Osteocyte (in vitro differentiated cells): Measurements from ENCODE around the gene SCGB1A1. TPM values are rescaled to one million over a fixed set of nuclear protein-coding genes. Genes with fewer than 3 reads are reported as not detected.

Experiments used
- DNase-seq: peaks from one replicate; pipeline ENCODE4 v3.0.0; 2021; ENCODE audit warnings: mixed read lengths; ENCODE audit not compliant: unreplicated experiment; ENCODE audit errors: extremely low spot score
- H3K27ac Mint-ChIP-seq: one replicate; pipeline ENCODE4 v1.8.0; 2021; ENCODE audit warnings: mild to moderate bottlenecking, mixed read lengths; ENCODE audit not compliant: unreplicated experiment
- H3K27me3 Mint-ChIP-seq: one replicate; pipeline ENCODE4 v1.8.0; 2021; ENCODE audit warnings: mixed read lengths; ENCODE audit not compliant: unreplicated experiment
- H3K36me3 Mint-ChIP-seq: one replicate; pipeline ENCODE4 v1.8.0; 2021; ENCODE audit warnings: mixed read lengths; ENCODE audit not compliant: unreplicated experiment
- H3K4me1 Mint-ChIP-seq: one replicate; pipeline ENCODE4 v1.8.0; 2021; ENCODE audit warnings: mixed read lengths; ENCODE audit not compliant: unreplicated experiment
- H3K4me3 Mint-ChIP-seq: one replicate; pipeline ENCODE4 v1.8.0; 2021; ENCODE audit warnings: mild to moderate bottlenecking, moderate library complexity, mixed read lengths; ENCODE audit not compliant: unreplicated experiment
- H3K9me3 Mint-ChIP-seq: one replicate; pipeline ENCODE4 v1.8.0; 2021; ENCODE audit warnings: mixed read lengths; ENCODE audit not compliant: unreplicated experiment
- total RNA-seq: library from RNA; stranded (reverse); gene quantifications from 2 replicates; pipeline ENCODE4 v1.2.1, GENCODE V29; 2021
- TF ChIP-seq, protein P1 (sequence below): fragments of 200-600 bp; sonication (generic); IDR thresholded peaks from 2 replicates; pipeline ENCODE4 v1.5.0; 2021; ENCODE audit warnings: antibody characterized with exemption, mild to moderate bottlenecking, moderate library complexity

Gene SCGB1A1
- total RNA-seq, 1 donor from 2014 or later, result not detected

DNA sequence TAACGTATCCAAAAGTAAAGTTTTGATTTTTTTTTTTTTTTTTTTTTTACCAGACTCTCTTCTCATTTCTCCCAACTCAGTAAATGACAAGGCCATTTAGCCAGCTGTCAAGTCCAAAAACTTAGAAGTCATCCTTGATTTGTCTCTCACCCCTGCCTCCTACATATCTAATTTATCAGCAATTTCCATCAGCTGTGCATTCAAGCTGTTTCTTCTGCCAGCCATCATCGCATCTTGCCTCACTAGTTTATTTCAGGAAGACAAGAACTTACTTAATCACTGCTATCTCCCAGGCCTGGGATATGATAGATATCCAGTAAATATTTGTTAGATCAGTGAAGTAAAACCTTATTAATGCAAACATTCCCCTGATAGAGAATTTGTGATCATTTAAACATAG lies 47.6 kb downstream of the SCGB1A1 start:
- H3K27ac Mint-ChIP-seq, result no peak overlapping the region
- no peaks in the 10 kb centered on the region for H3K36me3 Mint-ChIP-seq
- no peak overlapping the region for H3K4me3 Mint-ChIP-seq
- H3K4me1 Mint-ChIP-seq, result peaks cover 18% of the 10 kb centered on the region
- no peaks in the 10 kb centered on the region for H3K27me3 Mint-ChIP-seq
- no peak for DNase-seq
- H3K9me3 Mint-ChIP-seq, result no peaks in the 10 kb centered on the region
- TF ChIP-seq, protein P1, sequence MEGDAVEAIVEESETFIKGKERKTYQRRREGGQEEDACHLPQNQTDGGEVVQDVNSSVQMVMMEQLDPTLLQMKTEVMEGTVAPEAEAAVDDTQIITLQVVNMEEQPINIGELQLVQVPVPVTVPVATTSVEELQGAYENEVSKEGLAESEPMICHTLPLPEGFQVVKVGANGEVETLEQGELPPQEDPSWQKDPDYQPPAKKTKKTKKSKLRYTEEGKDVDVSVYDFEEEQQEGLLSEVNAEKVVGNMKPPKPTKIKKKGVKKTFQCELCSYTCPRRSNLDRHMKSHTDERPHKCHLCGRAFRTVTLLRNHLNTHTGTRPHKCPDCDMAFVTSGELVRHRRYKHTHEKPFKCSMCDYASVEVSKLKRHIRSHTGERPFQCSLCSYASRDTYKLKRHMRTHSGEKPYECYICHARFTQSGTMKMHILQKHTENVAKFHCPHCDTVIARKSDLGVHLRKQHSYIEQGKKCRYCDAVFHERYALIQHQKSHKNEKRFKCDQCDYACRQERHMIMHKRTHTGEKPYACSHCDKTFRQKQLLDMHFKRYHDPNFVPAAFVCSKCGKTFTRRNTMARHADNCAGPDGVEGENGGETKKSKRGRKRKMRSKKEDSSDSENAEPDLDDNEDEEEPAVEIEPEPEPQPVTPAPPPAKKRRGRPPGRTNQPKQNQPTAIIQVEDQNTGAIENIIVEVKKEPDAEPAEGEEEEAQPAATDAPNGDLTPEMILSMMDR, result no peak

DNA sequence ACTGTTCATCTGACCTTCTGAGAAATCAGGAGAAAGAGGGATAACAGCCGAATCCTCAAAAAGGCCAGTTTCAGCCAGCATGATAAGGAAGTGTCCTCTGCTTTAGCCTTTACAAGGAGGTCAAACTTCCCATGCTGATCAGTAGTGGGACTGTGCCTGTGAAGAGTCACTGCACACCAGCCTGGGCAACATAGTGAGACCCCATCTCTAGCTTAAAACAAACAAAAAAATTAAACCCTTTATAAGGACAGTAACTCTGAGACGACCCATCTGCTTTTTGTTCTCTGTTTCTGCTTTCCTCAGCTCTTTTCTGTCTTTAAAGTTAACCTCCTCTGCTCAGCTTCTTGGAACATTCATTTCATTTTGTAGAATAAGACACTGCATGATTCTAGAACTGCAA lies 49.7 kb downstream of the SCGB1A1 start:
- H3K4me1 Mint-ChIP-seq, result peaks cover 11% of the 10 kb centered on the region
- no peaks in the 10 kb centered on the region for H3K36me3 Mint-ChIP-seq
- TF ChIP-seq, protein P1, result no peak
- DNase-seq, result no peak
- H3K4me3 Mint-ChIP-seq, result no peak overlapping the region
- H3K27ac Mint-ChIP-seq, result no peak overlapping the region
- no peaks in the 10 kb centered on the region for H3K27me3 Mint-ChIP-seq
- no peaks in the 10 kb centered on the region for H3K9me3 Mint-ChIP-seq

DNA sequence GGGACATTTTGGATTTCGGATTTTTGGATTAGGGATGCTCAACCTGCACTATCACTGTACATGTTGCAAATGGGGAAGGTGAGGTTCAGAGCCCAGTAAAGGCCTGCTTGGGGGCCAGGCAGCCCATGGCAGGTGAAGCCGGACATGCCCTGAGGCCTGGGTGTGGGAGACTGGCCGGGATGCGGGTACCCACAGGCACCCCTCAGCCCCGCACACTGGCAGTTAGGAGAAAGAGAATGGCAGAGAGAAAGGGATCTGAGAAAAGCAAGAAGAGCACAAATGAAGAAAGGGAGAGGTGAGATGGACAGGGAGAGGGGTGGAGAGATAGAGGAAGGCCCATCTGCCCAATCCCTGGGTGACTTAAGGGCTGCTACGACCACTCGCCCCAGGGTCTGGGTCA lies 52.8 kb downstream of the SCGB1A1 start:
- Mint-ChIP-seq H3K9me3 (no peaks in the 10 kb centered on the region), H3K27ac (no peak overlapping the region), H3K4me1 (peaks cover 9% of the 10 kb centered on the region), H3K4me3 (no peak overlapping the region), H3K27me3 (no peaks in the 10 kb centered on the region), H3K36me3 (no peaks in the 10 kb centered on the region)
- no peak for DNase-seq
- TF ChIP-seq, protein P1, result no peak

DNA sequence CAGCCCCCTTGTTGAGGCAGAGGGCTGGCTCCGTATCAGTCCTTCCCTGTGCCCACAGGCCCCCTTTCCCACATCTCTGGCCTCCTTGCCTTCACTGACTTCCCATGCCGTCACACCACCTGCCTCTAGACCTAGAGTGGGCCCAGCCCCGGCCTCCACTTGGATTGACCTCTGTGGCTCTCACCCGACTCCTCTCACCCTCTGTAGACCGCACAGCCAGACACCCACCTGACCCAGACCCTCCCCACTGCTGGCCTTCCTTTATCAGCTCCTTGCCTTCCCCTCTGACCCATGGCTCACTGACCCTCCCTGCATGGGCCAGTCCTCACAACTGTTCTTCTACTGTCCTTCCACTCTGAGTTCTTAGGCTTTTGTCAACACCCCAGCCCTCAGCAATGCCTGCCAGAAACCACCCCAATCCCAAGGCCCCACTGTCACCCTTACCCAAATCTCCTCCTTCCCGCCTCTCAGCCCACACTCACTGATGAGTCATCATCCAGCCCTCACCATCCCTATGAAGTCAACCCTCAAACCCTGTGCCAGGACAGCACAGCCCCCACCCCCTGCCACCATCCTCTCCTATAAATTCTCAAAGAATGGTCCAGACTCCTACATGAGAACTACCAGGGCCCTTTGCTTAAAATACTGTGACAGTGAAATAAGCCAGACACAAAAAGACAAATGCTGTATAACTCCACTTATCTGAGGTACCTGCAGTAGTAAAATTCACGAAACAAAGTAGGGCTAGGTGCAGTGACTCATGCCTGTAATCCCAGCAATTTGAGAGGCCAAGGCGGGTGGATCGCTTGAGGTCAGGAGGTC lies 53.4 kb downstream of the SCGB1A1 start:
- Mint-ChIP-seq H3K4me1 (peaks cover 8% of the 10 kb centered on the region), H3K27ac (no peak overlapping the region), H3K4me3 (no peak overlapping the region), H3K9me3 (no peaks in the 10 kb centered on the region), H3K36me3 (no peaks in the 10 kb centered on the region), H3K27me3 (no peaks in the 10 kb centered on the region)
- DNase-seq, result no peak
- TF ChIP-seq, protein P1, result no peak

Other genes starting within 250 kb of the SCGB1A1 start
- gene SCGB1D1, start 228.8 kb upstream of the SCGB1A1 start, total RNA-seq, result not detected in 2 replicates
- gene SCGB2A1, start 210.4 kb upstream of the SCGB1A1 start, total RNA-seq, result not detected in 2 replicates
- gene SCGB1D2, start 176.8 kb upstream of the SCGB1A1 start, total RNA-seq, result not detected in 2 replicates
- not detected in 2 replicates for gene SCGB2A2, start 148.9 kb upstream of the SCGB1A1 start, total RNA-seq
- not detected in 2 replicates for gene SCGB1D4, start 120.0 kb upstream of the SCGB1A1 start, total RNA-seq
- gene ASRGL1, start 81.6 kb upstream of the SCGB1A1 start, total RNA-seq, result 2.4 and 2.9 TPM in 2 replicates
- gene AHNAK, start 127.8 kb downstream of the SCGB1A1 start, total RNA-seq, result 462 and 503 TPM in 2 replicates
- gene EEF1G, start 154.9 kb downstream of the SCGB1A1 start, total RNA-seq, result 1,404 TPM in 2 replicates
- gene TUT1, start 172.5 kb downstream of the SCGB1A1 start, total RNA-seq, result 12.7 and 15.6 TPM in 2 replicates
- gene MTA2, start 182.8 kb downstream of the SCGB1A1 start, total RNA-seq, result 91.6 and 107 TPM in 2 replicates
- 78.8 and 80.9 TPM in 2 replicates for gene EML3, start 193.7 kb downstream of the SCGB1A1 start, total RNA-seq
- 3.3 and 4.4 TPM in 2 replicates for gene ROM1, start 194.2 kb downstream of the SCGB1A1 start, total RNA-seq
- gene B3GAT3, start 203.0 kb downstream of the SCGB1A1 start, total RNA-seq, result 35.8 and 41.4 TPM in 2 replicates
- gene GANAB, start 227.6 kb downstream of the SCGB1A1 start, total RNA-seq, result 366 and 389 TPM in 2 replicates
- gene INTS5, start 234.3 kb downstream of the SCGB1A1 start, total RNA-seq, result 20.5 and 24.0 TPM in 2 replicates
- 53.6 and 56.3 TPM in 2 replicates for gene C11orf98, start 246.2 kb downstream of the SCGB1A1 start, total RNA-seq
- gene CSKMT, start 246.3 kb downstream of the SCGB1A1 start, total RNA-seq, result 19.4 and 27.3 TPM in 2 replicates